Myocyte (in vitro differentiated cells): ENCODE data around the gene SMARCB1. TPM values are rescaled to one million over a fixed set of nuclear protein-coding genes. Genes with fewer than 3 reads are reported as not detected.

Experiments
- DNase-seq: peaks from one replicate; pipeline ENCODE4 v3.0.0-alpha.2; 2012; ENCODE audit warnings: low read depth
- total RNA-seq: library from RNA; depleted of rRNA; stranded (reverse); fragments of >200 nt; gene quantifications from 2 replicates; pipeline ENCODE4 v1.2.3, GENCODE V29; 2014

The SMARCB1 gene
- total RNA-seq, 1 donor from 2014 or later = 58.8 TPM

GRCh38 chr22:23760056-23760455, 26.7 kb upstream of the SMARCB1 start:
- no peak for DNase-seq

- DNase-seq = no peak
Observed at GRCh38 chr22:23762842-23763578, 23.8 kb upstream of the SMARCB1 start, which contains the start of gene C22orf15. TSS of gene C22orf15 (plus strand) at chr22:23762990. CDS start at chr22:23763307, 317 bp downstream.

GRCh38 chr22:23763579-23763945, 23.2 kb upstream of the SMARCB1 start:
- DNase-seq = no peak

GRCh38 chr22:23763954-23764353, 22.8 kb upstream of the SMARCB1 start:
- DNase-seq = no peak

- DNase-seq = no peak
Observed at GRCh38 chr22:23764899-23765881, 21.6 kb upstream of the SMARCB1 start.

GRCh38 chr22:23767303-23767672, 19.5 kb upstream of the SMARCB1 start:
- no peak for DNase-seq

- DNase-seq = peak; percentile 80
Observed at GRCh38 chr22:23767673-23768548, 18.9 kb upstream of the SMARCB1 start, which contains the start of gene CHCHD10. TSS of gene CHCHD10 (minus strand) at chr22:23767972. CDS start at chr22:23767874, 98 bp downstream.

- no peak for DNase-seq
Observed at GRCh38 chr22:23769321-23769965, 17.3 kb upstream of the SMARCB1 start.

- DNase-seq = no peak
Observed at GRCh38 chr22:23772315-23772648, 14.5 kb upstream of the SMARCB1 start.

GRCh38 chr22:23772649-23773473, 13.9 kb upstream of the SMARCB1 start, which contains the start of gene MMP11:
TSS of gene MMP11 (plus strand) at chr22:23772849. CDS start at chr22:23772871, 22 bp downstream.
- DNase-seq = peak; percentile 60

- peak; percentile 48 for DNase-seq
Observed at GRCh38 chr22:23773483-23774113, 13.2 kb upstream of the SMARCB1 start.

- no peak for DNase-seq
Observed at GRCh38 chr22:23774114-23774921, 12.4 kb upstream of the SMARCB1 start.

- DNase-seq = peak; percentile 91
Observed at GRCh38 chr22:23774922-23775436, 11.8 kb upstream of the SMARCB1 start.

- DNase-seq = peak; percentile 55
Observed at GRCh38 chr22:23775779-23776375, 10.9 kb upstream of the SMARCB1 start.

GRCh38 chr22:23777776-23778576, 8.8 kb upstream of the SMARCB1 start:
- DNase-seq = peak; percentile 87

- DNase-seq = no peak
Observed at GRCh38 chr22:23778577-23778900, 8.2 kb upstream of the SMARCB1 start.

GRCh38 chr22:23779083-23779482, 7.7 kb upstream of the SMARCB1 start:
- DNase-seq = no peak
